UCSD-AML1 (cell line): Measurements from ENCODE around the gene CENPU.

Experiments
- DNase-seq: peaks from one replicate; lab custom pipeline; 2025; ENCODE audit not compliant: unreplicated experiment; lab: John Stamatoyannopoulos, UW

The CENPU gene

GRCh38 chr4:184645904-184646610 lies 87.8 kb downstream of the CENPU start:
- DNase-seq = no peak

DNA sequence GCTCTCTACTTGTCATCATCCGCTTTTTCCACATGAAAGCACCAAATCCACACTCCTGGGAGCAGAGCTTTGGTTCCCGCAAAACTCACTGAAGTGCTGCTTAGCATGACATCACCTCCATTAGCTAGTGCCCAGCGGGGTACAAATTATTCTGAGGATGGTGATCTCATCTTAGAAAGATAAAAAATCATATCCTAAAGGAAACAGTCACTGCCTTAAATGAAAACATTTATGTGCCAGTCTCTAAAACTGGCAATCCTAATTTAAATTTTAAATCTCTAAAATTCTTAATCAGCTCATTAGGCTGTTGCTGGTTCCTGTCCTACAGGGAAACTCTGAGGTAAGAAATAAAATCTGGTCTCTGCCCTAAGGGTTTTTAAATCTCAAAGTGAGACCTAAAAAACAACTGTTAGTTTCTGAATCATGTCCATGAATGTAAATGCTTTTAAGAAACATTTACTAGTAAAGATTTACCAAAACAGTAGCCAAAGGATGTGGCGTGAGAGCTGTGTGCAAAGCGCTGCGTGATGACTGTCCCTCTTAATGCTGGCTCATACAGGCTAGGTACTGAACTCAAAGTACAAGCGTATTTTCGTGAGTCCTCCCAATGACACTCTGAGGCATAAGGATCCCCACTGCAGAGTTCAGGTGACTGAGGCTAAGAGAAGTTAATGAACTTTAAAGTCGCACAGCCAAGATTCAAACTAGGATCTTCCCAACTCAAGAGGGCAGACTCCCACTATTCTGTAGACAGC lies 89.2 kb downstream of the CENPU start:
- no peak for DNase-seq
